Measurements from ENCODE around the gene KLF11. TPM values are rescaled to one million over a fixed set of nuclear protein-coding genes. Genes with fewer than 3 reads are reported as not detected.
"Not testable (repeated sequence)": the region's sequence is repeated elsewhere in the genome, so short reads cannot be mapped to it uniquely, and the experiment has no call there.

The KLF11 gene
- total RNA-seq, 1 donor from 2014 or later: 7.3 TPM

DNA sequence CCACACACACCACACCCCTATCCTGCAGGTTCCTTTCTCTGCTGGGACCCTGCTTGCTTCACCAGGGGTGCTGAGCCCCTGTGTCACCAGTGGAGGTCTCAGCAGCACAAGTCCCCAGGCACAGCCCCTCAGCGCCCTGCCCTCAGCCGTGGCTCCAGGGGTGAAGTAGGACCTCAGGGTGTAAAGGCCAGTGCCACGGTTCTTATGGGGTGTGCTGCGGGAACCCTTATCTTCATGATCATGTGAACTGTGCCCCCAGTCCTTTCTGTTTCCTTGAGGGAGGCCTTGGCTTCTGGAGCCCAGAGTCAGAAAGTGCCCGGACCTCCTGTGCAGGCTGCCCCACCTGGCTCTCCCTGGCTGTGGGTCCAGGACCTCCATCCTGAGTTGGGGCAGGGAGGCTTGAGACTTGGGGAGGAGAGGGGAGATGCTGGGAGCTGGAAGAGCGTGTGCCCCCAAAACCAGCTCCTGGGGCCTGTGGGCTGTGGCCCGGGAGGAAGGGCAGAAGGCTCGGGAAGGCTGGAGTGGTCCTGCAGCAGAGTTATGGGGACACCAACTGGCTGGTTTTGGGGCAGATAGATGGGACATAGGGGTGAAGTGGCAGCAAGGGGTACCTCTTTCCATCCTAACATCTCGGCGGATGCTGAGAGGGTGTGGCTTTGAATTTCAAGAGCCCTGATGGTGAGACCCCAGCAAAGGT is 20.2 kb upstream of the KLF11 start:
- DNase-seq (ENCODE audit: low read depth in 2 of 2): no peak

DNA sequence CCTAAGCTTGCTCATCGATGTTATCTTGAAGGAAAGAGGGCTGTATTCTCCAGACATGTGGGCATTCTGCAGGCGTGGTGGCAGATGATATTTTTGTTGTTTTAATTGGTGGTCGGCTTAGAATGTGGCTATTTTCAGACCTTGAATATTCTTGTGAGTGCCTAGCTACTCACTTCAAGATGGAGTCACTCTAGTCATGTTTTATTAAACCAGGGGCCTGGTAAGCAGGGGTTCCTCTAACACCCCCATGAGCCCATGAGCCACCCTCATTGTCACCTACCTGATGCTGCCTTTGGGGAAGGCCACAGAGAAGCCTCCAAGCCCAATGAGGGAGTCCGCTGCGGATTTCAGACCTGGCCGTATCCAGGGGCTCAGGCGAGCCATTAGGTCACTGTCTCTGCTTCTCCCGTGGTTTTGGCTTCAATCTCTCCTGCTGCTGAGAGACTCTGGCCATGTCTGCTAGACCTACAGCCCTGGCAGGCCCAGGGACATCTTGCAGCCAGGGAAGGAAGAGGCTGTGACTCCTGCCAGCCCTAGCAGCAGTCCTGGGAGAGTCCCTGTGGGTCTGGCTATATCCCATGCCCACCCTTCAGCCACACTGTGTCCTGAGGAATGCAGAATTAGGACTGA is 16.3 kb upstream of the KLF11 start:
- DNase-seq (ENCODE audit: low read depth in 2 of 2): no peak

- DNase-seq (ENCODE audit: low read depth in 2 of 2): no peak
Measured at GRCh38 chr2:10027660-10028330, 15.6 kb upstream of the KLF11 start.

GRCh38 chr2:10028407-10028987 is 14.9 kb upstream of the KLF11 start:
- peak; percentile 36 to 37 for DNase-seq (ENCODE audit: low read depth in 2 of 2)

DNA sequence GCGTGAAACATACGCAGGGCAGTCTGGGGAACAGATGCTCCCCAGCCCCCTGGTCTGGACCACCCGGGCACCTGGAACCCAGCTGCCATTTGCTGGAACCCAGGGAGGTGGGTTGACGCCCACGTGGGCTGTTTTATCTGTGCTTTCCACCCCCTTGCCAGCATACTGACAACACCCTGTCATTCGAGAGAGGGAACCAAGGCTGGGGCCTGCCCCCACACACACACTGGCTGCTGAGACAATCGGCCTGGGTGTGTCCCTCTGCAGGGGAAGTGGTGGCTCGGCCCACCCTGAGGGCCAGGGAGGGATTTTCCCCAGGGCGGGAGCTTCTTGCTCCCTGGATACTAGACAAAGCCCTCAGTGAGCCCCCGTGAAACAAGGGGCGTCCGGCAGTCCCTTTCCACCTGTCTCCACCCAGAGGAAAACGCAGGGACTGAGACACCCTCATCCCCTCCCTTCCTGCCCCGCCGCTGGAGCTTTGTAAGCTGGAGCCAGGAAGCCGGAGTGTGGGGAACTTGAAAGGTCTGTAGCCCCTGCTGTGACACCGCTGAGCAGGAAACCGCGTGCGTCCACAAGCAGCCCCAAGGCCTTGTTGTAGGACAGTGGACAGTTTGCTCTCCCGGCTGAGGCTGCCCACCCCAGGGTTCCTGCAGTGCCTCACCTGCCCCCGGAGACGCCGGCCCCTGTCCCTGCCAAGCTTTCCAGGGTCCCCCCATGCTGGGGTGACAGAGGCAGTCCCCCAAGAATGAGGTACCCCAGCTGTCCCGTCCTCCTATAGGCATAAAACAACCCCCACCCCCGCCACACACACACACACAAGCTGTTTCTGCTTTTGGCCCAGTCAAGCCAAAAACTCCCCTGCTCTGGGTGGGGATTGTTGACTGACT is 14.1 kb upstream of the KLF11 start:
- DNase-seq (ENCODE audit: low read depth in 2 of 2): peak; percentile 32 to 44

DNA sequence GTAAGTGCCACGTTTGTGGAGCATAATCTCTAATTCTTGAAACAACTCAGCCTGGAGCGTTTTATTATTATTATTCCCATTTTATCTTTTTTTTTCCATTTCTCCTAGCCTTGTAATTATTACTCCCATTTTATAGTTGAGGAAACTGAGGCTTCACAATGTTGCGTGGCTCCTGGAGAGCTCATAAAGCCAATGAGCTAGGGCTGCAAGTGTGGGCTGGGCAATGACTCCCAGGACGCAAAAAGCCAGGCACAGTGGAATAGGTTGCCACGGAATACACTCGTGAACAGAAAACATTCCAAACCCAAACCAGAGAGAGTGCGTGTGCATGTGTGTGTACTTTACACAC is 13.5 kb upstream of the KLF11 start:
- DNase-seq (ENCODE audit: low read depth in 2 of 2): no peak

- peak in 1 of 2 donors; percentile 41 for DNase-seq (ENCODE audit: low read depth in 2 of 2)
Measured at GRCh38 chr2:10030311-10030736, 13.0 kb upstream of the KLF11 start.

- DNase-seq (ENCODE audit: low read depth in 2 of 2): not testable (repeated sequence)
Measured at GRCh38 chr2:10030798-10031197, 12.6 kb upstream of the KLF11 start.

GRCh38 chr2:10031886-10032745 is 11.2 kb upstream of the KLF11 start:
- DNase-seq (ENCODE audit: low read depth in 2 of 2): no peak

GRCh38 chr2:10032746-10033105 is 10.6 kb upstream of the KLF11 start:
- no peak for DNase-seq (ENCODE audit: low read depth in 2 of 2)

GRCh38 chr2:10033251-10034006 is 9.9 kb upstream of the KLF11 start:
- DNase-seq (ENCODE audit: low read depth in 2 of 2): no peak

GRCh38 chr2:10034333-10035052 is 8.9 kb upstream of the KLF11 start:
- no peak for DNase-seq (ENCODE audit: low read depth in 2 of 2)

- DNase-seq (ENCODE audit: low read depth in 2 of 2): no peak
Measured at GRCh38 chr2:10035053-10035422, 8.3 kb upstream of the KLF11 start.

DNA sequence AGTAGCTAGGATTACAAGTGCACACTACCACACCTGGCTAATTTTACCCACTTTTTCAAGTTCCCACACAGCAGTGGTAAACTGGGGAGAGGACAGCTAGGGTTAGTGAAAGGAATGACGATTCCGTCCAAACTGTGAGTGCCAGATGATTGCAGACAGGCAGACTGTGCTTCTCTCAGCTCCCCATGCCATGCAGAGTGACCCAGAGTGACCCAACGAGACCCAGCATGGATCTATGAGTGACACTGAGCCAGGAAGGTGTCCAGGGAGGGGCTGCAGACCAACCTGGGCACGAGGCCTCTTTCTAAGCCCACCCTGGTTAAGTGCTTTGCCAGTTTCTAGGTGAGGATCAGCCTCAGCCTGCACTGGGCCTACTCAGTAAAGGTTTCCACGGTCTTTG is 7.7 kb upstream of the KLF11 start:
- DNase-seq (ENCODE audit: low read depth in 2 of 2): no peak

- peak; percentile 78 for DNase-seq (ENCODE audit: low read depth in 2 of 2)
Measured at GRCh38 chr2:10036095-10036884, 7.1 kb upstream of the KLF11 start.

DNA sequence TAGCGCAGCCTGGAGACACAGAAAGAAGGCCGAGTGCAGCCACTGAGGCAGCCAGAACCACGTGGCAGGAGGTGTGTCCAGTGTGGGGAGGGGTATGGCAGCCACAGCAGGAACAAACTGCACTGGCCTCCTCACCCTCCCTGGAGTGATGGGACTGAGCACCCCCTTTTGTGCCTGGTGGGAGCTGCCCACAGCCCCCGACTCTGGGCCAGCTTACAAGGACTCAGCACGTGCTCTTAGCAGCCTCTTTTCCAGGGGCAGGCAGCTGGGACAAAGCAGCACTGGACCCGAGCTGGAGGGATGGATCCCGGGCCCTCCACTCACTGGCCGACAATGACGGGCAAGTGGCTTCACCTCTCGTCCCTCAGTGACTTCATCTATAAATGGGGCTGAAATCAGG is 5.2 kb upstream of the KLF11 start:
- DNase-seq (ENCODE audit: low read depth in 2 of 2): no peak

DNA sequence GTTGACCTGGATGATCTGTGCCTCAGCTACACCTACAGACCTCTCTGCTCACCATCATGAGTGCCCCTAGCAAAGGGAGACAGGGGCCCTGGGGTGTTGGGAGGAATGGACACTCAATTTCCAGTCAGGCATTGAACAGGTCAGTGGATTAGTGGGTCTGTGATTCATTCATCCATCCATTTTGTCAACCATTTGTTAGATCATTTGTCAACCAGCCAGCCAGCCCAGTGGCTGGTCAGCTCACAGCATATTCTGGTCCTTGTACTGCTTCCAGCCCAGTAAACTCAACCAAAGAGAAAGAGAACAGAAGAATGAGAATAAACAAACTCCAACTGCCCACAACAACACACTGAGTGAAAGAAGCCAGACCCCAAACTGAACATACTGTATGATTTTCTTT is 4.6 kb upstream of the KLF11 start:
- no peak for DNase-seq (ENCODE audit: low read depth in 2 of 2)

DNA sequence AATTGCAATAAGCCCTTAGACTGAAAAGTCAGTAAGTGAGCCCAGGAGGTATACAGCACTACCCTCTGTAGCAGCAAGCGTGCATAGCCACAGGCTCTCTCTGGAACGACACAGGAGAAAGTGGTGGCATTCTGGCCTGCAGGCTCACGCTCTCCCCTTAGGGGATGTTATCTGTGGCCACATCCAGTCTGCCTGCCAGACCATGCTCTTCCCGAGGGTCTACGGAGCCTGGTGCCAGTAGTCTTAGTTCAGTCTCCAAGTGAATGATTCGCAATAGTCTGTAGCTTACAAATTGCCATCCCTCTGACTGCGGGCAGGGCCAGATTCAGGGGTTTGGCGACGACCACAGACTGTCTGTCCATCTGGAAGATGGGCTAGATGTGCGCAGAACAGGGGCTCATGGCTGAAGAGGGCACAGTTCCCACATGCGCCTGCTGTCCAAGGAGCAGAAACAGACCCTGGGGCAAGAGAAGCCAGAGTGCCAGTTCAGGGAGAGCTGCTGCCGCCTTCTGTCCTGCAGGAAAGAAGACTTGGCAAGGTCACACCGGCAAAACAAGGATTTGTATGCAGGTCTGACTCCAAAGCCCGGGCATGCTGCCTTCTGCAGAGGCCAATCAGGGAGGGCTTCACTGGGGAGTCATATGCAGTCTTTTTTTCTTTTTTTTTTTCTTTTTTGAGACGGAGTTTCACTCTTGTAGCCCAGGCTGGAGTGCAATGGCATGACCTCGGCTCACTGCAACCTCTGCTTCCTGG is 3.5 kb upstream of the KLF11 start:
- no peak for DNase-seq (ENCODE audit: low read depth in 2 of 2)

Data from lung microvascular endothelial cell (primary cell).